Measurements from ENCODE around the gene MT1A. TPM values are rescaled to one million over a fixed set of nuclear protein-coding genes. Genes with fewer than 3 reads are reported as not detected.
A peak's percentile ranks its signal among the peaks of the same experiment; 100 is the strongest.
"Not testable (repeated sequence)": the region's sequence is repeated elsewhere in the genome, so short reads cannot be mapped to it uniquely, and the experiment has no call there.

The MT1A gene
- total RNA-seq, 1 experiment from 2014 or later: 2.8 TPM

DNA sequence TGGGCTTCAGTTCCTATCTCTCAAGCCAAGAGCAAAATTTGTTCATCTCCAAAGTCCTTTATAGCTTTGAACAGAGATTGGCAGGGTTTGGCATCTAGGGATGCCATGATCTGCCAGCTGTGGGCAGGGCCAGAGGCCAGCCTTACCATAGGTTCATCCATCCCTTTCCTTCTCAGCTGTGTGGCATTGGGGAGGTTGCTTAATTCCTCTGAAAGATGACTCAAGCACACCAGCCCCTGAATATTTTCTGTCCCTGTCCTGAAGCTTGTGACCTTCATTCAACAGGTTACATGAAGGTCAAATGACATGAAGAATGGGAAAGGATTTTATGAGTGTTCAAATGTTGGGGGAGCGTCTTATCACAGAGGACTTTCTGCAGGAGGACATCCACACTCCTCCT is 26.0 kb downstream of the MT1A start (continued):
- TF ChIP-seq, protein P1, sequence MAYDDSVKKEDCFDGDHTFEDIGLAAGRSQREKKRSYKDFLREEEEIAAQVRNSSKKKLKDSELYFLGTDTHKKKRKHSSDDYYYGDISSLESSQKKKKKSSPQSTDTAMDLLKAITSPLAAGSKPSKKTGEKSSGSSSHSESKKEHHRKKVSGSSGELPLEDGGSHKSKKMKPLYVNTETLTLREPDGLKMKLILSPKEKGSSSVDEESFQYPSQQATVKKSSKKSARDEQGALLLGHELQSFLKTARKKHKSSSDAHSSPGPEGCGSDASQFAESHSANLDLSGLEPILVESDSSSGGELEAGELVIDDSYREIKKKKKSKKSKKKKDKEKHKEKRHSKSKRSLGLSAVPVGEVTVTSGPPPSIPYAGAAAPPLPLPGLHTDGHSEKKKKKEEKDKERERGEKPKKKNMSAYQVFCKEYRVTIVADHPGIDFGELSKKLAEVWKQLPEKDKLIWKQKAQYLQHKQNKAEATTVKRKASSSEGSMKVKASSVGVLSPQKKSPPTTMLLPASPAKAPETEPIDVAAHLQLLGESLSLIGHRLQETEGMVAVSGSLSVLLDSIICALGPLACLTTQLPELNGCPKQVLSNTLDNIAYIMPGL (CRISPR knock-in tag; IDR thresholded peaks at IDR 0.05): no peak
- TF ChIP-seq, protein P2, sequence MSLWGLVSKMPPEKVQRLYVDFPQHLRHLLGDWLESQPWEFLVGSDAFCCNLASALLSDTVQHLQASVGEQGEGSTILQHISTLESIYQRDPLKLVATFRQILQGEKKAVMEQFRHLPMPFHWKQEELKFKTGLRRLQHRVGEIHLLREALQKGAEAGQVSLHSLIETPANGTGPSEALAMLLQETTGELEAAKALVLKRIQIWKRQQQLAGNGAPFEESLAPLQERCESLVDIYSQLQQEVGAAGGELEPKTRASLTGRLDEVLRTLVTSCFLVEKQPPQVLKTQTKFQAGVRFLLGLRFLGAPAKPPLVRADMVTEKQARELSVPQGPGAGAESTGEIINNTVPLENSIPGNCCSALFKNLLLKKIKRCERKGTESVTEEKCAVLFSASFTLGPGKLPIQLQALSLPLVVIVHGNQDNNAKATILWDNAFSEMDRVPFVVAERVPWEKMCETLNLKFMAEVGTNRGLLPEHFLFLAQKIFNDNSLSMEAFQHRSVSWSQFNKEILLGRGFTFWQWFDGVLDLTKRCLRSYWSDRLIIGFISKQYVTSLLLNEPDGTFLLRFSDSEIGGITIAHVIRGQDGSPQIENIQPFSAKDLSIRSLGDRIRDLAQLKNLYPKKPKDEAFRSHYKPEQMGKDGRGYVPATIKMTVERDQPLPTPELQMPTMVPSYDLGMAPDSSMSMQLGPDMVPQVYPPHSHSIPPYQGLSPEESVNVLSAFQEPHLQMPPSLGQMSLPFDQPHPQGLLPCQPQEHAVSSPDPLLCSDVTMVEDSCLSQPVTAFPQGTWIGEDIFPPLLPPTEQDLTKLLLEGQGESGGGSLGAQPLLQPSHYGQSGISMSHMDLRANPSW (CRISPR knock-in tag; conservative IDR thresholded peaks at IDR 0.05; ENCODE audit: low read depth): no peak
- TF ChIP-seq FOXP1 (CRISPR knock-in tag; IDR thresholded peaks at IDR 0.05; ENCODE audit: borderline replicate concordance): no peak
- TF ChIP-seq, protein P3, sequence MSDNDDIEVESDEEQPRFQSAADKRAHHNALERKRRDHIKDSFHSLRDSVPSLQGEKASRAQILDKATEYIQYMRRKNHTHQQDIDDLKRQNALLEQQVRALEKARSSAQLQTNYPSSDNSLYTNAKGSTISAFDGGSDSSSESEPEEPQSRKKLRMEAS (CRISPR knock-in tag; IDR thresholded peaks at IDR 0.05): no peak
- TF ChIP-seq ATF1 (CRISPR knock-in tag; IDR thresholded peaks at IDR 0.05): no peak
- TF ChIP-seq IRF2 (CRISPR knock-in tag; IDR thresholded peaks at IDR 0.05; ENCODE audit: borderline replicate concordance, low read depth): no peak

DNA sequence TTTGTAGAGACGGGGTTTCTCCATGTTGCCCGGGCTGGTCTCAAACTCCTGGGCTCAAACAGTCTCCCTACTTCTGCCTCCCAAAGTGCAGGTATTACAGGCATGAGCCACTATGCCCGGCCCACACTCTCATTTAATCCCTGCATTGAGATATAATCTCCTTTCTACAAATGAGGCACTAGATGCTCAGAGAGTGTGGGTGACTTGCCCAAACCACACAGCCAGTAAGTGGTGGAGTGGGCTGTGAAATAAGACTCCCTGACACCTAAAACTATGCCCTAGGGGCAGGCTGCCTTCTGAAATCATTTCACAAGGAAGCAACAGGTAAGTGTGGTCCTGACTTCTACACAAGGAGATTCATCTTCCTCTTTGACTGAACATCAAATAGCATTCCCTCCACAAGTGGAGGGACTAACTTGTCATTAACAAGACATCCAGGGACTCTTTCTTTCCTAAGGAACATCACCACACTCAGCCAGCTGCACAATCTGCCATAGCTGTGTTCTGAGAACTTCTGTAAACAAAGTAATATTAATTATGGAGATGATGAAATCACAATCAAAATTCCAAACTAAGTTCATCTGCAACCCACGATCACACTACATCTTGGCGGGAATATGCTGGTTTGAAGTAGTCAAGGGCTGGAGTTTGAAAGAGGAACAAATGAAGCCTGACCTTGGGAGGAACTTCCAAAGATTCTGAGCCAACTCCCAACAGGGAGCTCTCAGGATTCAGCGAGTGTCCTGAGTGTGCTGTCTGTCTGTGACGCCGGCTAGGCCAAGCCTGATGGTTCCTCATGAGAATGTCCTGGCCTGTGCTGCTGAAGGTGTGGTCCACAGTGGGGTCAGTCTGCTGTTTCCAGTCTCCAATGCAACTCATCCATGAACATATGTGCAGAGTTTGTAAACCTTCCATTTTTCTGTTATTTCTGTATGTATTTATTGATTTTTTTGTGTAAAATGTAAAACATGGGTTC is 27.1 kb downstream of the MT1A start:
- POLR2A ChIA-PET: interaction anchor here (1.0 to 1.4 kb wide), 2 partner anchors 39 to 55 kb away, joined by 3 to 4 read pairs; partner anchors contain the start of gene MT1E
- ATAC-seq; H3K9me3 Mint-ChIP-seq; H3K27ac Mint-ChIP-seq; H3K36me3 Mint-ChIP-seq; DNase-seq (ENCODE audit: low spot score); H3K4me3 Mint-ChIP-seq: not testable (repeated sequence)
- CTCF ChIA-PET: interaction anchor here (1.1 kb wide), 1 partner anchor 36 kb away, joined by 3 read pairs; no protein-coding TSS in a partner anchor
- peaks cover 100% of the 10 kb centered on the region for H3K27me3 Mint-ChIP-seq (ENCODE audit: low read depth)
- peaks cover 45% of the 10 kb centered on the region for H3K4me1 Mint-ChIP-seq

DNA sequence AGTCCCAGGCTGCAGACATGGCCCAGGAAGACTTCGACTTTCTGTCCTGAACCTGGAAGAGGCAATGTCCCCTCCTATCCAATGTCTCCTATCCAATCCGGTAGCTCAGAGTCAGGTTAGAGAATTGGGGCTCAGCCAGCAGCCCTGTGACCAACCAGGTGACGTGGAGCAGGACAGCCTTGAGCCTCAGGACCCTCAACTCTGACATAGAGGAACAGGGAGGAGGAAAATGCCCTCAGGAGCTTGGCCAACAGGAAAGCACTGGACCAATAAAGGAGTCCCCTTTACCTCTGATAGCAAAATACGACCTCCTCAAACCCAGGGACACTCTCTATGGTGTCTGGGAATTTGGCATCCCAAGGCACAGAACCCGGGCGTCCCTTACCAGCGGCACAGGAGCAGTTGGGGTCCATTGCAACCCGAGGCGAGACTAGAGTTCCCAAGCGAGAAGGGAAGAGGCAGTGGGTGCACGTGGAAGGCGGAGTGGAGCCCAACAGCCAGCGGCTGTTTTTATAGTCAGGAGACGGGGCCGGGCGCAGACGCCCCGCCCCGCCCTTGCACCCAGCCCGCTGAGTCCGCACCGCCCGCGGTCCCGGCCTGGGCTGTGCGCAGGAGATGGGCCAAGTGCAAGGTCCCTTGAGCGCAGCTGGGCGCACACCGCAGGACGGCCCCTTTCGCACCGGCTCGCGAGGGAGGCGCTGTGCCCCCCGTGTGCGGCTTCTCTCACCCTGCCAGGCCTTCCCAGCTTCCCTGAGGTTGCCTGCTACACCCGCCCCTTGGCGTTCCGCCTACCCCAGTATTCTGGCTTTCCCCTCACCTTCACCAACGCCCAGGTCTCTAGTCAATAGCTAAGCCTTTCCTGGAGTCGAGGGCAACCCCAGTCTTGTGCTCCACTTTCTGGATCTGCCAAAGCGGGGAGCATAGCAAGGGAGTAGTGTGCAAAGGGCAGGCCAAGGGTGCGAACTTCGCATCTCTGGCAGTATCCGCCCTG is 29.4 kb downstream of the MT1A start, which contains the start of gene MT1G:
MT1G (minus strand) TSS at position 485 of the 991 bp plus-strand sequence; CDS start at position 413, 72 bp downstream.
- ChIA-PET CTCF (interaction anchor here (0.5 to 3.6 kb wide), 8 partner anchors 8 to 502 kb away, joined by 3 to 24 read pairs (median 4); no protein-coding TSS in a partner anchor), POLR2A (interaction anchor here (1.5 to 3.4 kb wide), 6 partner anchors 8 to 60 kb away, joined by 4 to 46 read pairs (median 18); partner anchors contain the start of genes MT1E, MT1X and MT2A)
- H3K4me3 Mint-ChIP-seq: peak within 1 kb of the TSS; percentile 74
- no peak within 1 kb of the TSS for H3K27ac Mint-ChIP-seq
- H3K9me3 Mint-ChIP-seq: no peaks in the 10 kb centered on the region
- ATAC-seq: peak; percentile 60
- H3K27me3 Mint-ChIP-seq (ENCODE audit: low read depth): peaks cover 100% of the 10 kb centered on the region
- peaks cover 44% of the 10 kb centered on the region for H3K4me1 Mint-ChIP-seq
- no peaks in the 10 kb centered on the region for H3K36me3 Mint-ChIP-seq
- peak; percentile 65 for DNase-seq (ENCODE audit: low spot score)
- TF ChIP-seq JAZF1 (CRISPR knock-in tag; IDR thresholded peaks at IDR 0.05): no peak
- TF ChIP-seq, protein P1 (CRISPR knock-in tag; IDR thresholded peaks at IDR 0.05): no peak; the same call in 1 of the 2 replicates
- TF ChIP-seq NR3C1 (CRISPR knock-in tag; conservative IDR thresholded peaks at IDR 0.05; ENCODE audit: low read depth): no peak
- TF ChIP-seq ESRRA (CRISPR knock-in tag; IDR thresholded peaks at IDR 0.05; ENCODE audit: borderline replicate concordance): no peak
- TF ChIP-seq, protein P4, sequence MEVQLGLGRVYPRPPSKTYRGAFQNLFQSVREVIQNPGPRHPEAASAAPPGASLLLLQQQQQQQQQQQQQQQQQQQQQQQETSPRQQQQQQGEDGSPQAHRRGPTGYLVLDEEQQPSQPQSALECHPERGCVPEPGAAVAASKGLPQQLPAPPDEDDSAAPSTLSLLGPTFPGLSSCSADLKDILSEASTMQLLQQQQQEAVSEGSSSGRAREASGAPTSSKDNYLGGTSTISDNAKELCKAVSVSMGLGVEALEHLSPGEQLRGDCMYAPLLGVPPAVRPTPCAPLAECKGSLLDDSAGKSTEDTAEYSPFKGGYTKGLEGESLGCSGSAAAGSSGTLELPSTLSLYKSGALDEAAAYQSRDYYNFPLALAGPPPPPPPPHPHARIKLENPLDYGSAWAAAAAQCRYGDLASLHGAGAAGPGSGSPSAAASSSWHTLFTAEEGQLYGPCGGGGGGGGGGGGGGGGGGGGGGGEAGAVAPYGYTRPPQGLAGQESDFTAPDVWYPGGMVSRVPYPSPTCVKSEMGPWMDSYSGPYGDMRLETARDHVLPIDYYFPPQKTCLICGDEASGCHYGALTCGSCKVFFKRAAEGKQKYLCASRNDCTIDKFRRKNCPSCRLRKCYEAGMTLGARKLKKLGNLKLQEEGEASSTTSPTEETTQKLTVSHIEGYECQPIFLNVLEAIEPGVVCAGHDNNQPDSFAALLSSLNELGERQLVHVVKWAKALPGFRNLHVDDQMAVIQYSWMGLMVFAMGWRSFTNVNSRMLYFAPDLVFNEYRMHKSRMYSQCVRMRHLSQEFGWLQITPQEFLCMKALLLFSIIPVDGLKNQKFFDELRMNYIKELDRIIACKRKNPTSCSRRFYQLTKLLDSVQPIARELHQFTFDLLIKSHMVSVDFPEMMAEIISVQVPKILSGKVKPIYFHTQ (CRISPR knock-in tag; IDR thresholded peaks at IDR 0.05): no peak
- TF ChIP-seq CREM (CRISPR knock-in tag; IDR thresholded peaks at IDR 0.05): no peak
- TF ChIP-seq, protein P3 (CRISPR knock-in tag; IDR thresholded peaks at IDR 0.05): peak; percentile 75
- TF ChIP-seq, protein P5, sequence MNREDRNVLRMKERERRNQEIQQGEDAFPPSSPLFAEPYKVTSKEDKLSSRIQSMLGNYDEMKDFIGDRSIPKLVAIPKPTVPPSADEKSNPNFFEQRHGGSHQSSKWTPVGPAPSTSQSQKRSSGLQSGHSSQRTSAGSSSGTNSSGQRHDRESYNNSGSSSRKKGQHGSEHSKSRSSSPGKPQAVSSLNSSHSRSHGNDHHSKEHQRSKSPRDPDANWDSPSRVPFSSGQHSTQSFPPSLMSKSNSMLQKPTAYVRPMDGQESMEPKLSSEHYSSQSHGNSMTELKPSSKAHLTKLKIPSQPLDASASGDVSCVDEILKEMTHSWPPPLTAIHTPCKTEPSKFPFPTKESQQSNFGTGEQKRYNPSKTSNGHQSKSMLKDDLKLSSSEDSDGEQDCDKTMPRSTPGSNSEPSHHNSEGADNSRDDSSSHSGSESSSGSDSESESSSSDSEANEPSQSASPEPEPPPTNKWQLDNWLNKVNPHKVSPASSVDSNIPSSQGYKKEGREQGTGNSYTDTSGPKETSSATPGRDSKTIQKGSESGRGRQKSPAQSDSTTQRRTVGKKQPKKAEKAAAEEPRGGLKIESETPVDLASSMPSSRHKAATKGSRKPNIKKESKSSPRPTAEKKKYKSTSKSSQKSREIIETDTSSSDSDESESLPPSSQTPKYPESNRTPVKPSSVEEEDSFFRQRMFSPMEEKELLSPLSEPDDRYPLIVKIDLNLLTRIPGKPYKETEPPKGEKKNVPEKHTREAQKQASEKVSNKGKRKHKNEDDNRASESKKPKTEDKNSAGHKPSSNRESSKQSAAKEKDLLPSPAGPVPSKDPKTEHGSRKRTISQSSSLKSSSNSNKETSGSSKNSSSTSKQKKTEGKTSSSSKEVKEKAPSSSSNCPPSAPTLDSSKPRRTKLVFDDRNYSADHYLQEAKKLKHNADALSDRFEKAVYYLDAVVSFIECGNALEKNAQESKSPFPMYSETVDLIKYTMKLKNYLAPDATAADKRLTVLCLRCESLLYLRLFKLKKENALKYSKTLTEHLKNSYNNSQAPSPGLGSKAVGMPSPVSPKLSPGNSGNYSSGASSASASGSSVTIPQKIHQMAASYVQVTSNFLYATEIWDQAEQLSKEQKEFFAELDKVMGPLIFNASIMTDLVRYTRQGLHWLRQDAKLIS (CRISPR knock-in tag; IDR thresholded peaks at IDR 0.05; ENCODE audit: borderline replicate concordance): peak; percentile 81; the same call in 1 of the 2 replicates
